Neutrophil (primary cell): ENCODE results near the gene GRAMD4.

ENCODE experiments used
- H3K27ac ChIP-seq: fragments of 200-600 bp; sonication (generic); 2 replicates; pipeline ENCODE4 v1.5.1; 2016; ENCODE audit warnings: mild to moderate bottlenecking, moderate library complexity
- H3K27me3 ChIP-seq: fragments of 200-600 bp; sonication (generic); 2 replicates; pipeline ENCODE4 v1.6.0; 2016; ENCODE audit warnings: mild to moderate bottlenecking
- H3K36me3 ChIP-seq: fragments of 200-600 bp; sonication (generic); 2 replicates; pipeline ENCODE4 v1.5.1; 2017
- H3K4me1 ChIP-seq, 2 experiments: fragments of 200-600 bp in 1 of 2; sonication (generic) in 1 of 2; 1 replicate in 1 of 2; 2 replicates in 1 of 2; pipeline versions ENCODE4 v1.5.1 to v1.6.1; 2013 to 2016; ENCODE audit warnings: low read depth in 1 of 2, low read length in 1 of 2, mild to moderate bottlenecking in 1 of 2, moderate library complexity in 1 of 2; ENCODE audit not compliant: control insufficient read depth in 1 of 2, insufficient read depth in 1 of 2
- H3K4me3 ChIP-seq, 2 experiments: fragments of 200-600 bp in 1 of 2; sonication (generic) in 1 of 2; 1 replicate in 1 of 2; 2 replicates in 1 of 2; pipeline ENCODE4 v1.5.1; 2013 to 2016; ENCODE audit warnings: low read depth in 1 of 2, low read length in 1 of 2, mild to moderate bottlenecking in 1 of 2, moderate library complexity in 1 of 2
- H3K9me3 ChIP-seq: fragments of 200-600 bp; sonication (generic); 2 replicates; pipeline ENCODE4 v1.5.1; 2016
- TF ChIP-seq, protein P1 (sequence below): fragments of 200-600 bp; sonication (generic); IDR thresholded peaks from 2 replicates; pipeline ENCODE4 v1.5.1; 2016; ENCODE audit warnings: antibody characterized with exemption

The GRAMD4 gene

DNA sequence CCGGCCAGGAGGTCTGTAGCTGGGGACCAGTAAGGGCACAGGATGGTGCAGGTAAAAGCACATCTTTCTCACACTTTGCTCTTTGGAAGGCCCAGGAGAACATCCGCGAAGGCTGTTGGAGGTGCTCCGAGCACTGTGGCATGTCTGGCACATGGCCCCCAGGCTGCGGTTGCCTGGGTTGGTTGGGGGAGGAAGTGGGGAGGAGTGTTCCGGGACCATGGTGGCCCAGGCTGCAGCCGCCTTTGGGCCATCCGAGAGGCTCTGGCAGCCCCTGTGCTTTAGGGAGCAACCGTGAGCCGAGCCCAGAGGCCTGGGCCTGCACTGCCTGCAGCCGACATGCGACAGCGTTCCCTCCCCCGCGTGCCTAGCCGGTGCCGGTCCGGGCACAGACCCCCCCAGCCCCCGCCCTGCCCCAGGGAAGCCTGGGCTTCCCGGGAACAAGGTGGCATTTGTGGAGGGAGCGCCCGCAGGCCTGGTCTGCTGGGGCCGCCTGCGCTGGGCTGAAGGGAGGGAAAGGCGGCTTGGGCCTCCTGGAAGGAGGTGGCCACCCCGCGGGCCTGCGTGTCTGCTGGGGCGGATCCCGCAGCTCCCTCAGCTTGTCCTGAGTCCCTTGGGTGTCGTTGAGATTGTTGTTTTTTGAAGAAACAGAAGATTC lies 57.9 kb downstream of the GRAMD4 start:
- H3K36me3 ChIP-seq: peaks cover 63% of the 10 kb centered on the region
- no peak overlapping the region for H3K27ac ChIP-seq
- H3K9me3 ChIP-seq: no peaks in the 10 kb centered on the region
- H3K4me3 ChIP-seq: no peak overlapping the region
- H3K4me1 ChIP-seq: peaks cover 18 to 20% of the 10 kb centered on the region in 2 experiments
- TF ChIP-seq, protein P1, sequence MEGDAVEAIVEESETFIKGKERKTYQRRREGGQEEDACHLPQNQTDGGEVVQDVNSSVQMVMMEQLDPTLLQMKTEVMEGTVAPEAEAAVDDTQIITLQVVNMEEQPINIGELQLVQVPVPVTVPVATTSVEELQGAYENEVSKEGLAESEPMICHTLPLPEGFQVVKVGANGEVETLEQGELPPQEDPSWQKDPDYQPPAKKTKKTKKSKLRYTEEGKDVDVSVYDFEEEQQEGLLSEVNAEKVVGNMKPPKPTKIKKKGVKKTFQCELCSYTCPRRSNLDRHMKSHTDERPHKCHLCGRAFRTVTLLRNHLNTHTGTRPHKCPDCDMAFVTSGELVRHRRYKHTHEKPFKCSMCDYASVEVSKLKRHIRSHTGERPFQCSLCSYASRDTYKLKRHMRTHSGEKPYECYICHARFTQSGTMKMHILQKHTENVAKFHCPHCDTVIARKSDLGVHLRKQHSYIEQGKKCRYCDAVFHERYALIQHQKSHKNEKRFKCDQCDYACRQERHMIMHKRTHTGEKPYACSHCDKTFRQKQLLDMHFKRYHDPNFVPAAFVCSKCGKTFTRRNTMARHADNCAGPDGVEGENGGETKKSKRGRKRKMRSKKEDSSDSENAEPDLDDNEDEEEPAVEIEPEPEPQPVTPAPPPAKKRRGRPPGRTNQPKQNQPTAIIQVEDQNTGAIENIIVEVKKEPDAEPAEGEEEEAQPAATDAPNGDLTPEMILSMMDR: no peak
- no peaks in the 10 kb centered on the region for H3K27me3 ChIP-seq

DNA sequence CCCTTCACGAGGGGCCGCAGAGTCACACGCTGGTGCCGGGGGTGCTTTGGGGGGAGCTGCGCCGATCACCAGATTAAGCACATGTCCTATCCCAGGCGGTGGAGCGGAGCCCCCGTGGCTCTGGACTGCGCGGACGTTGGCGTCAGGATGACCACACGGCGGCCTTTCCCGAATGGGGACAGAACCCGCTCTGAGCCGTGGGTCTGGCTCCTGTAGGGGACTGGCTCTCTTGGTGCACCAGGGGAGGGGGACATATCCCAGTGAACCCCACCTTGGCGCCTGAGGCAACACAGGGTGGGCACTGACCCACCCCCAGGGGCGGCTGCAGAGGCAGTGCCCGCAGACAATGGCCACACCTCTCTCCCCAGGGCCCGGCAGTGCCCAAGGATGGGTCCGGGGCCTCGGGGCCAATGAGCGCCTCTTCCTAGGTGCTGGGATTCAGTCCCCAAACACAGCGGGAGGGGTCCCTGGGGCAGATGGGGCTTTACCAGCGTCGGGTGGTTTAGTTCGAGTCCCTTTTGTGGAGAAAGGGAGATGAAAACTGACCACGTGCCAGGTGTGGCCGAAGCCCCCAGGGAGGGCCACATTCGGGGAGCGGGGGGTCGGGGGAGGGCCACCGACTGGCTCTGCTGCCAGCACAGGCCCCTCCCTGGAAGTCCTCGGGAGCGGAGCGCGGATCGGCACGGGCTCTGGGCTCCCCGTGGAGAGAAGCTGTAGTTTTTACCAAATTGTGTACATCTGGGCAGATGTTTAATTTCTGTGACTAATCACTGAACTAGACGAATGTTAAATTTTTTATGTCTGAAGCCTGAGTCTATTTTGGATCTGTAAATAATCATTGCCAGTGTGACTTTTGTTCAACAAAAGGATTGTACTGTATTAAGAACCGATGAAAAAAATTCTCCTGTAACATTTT lies 58.9 kb downstream of the GRAMD4 start:
- Histone ChIP-seq H3K4me1 (peaks cover 24% of the 10 kb centered on the region in 2 experiments), H3K27me3 (no peaks in the 10 kb centered on the region), H3K4me3 (no peak overlapping the region), H3K36me3 (peaks cover 61% of the 10 kb centered on the region), H3K9me3 (no peaks in the 10 kb centered on the region), H3K27ac (no peak overlapping the region)
- TF ChIP-seq, protein P1: no peak

DNA sequence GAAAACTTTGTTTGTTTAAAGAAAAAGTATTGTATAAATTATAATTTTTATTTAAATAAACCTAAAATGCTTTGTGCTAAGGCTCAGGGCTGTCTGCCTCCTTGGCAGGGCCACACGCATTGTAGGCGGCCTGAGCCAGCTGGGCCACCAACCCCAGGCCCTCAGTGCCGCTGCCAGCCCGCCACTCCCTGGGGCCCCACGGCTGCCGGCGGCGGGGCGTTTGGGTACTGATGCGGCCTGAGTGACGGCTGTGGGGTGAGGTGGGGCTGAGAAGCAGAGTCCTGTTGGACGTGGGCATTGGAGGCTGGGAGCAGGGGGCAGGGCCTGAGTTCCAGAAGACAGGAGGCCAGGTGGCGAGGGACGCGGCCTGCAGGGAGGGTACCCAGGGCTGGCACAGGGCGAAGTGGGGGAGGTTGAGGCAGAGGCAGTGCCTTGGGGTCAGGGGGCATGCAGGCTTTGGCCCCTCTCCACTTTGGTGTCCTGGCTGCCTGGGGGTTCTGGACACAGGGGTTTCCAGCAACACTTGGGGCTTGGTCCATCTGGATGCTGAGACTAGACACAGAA lies 59.6 kb downstream of the GRAMD4 start:
- TF ChIP-seq, protein P1: no peak
- peaks cover 67% of the 10 kb centered on the region for H3K36me3 ChIP-seq
- H3K4me1 ChIP-seq: peaks cover 24% of the 10 kb centered on the region in 2 experiments
- no peaks in the 10 kb centered on the region for H3K27me3 ChIP-seq
- H3K9me3 ChIP-seq: no peaks in the 10 kb centered on the region
- no peak overlapping the region for H3K4me3 ChIP-seq
- no peak overlapping the region for H3K27ac ChIP-seq

DNA sequence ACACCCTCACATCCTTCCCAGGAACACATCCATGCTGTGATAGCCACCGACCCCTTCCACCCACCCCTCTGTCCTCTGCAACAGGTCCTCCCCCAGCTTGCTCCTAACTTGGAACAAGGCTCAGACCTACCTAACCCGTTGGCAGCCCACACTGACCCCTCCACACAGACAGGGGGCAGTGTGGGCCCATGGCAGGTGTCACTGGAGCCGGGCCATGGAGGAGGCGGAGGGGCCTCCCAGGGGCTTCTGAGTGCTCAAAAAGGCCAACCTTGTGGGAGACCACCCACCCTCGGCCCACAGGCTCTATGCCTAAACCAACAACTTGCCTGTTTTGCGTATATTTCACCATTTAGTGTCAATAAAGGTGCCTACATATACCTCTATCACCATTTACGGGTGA lies 60.8 kb downstream of the GRAMD4 start:
- H3K4me1 ChIP-seq: peaks cover 32 to 33% of the 10 kb centered on the region in 2 experiments
- no peaks in the 10 kb centered on the region for H3K9me3 ChIP-seq
- peaks cover 64% of the 10 kb centered on the region for H3K36me3 ChIP-seq
- TF ChIP-seq, protein P1: no peak
- H3K27me3 ChIP-seq: no peaks in the 10 kb centered on the region
- no peak overlapping the region for H3K27ac ChIP-seq
- H3K4me3 ChIP-seq: no peak overlapping the region

DNA sequence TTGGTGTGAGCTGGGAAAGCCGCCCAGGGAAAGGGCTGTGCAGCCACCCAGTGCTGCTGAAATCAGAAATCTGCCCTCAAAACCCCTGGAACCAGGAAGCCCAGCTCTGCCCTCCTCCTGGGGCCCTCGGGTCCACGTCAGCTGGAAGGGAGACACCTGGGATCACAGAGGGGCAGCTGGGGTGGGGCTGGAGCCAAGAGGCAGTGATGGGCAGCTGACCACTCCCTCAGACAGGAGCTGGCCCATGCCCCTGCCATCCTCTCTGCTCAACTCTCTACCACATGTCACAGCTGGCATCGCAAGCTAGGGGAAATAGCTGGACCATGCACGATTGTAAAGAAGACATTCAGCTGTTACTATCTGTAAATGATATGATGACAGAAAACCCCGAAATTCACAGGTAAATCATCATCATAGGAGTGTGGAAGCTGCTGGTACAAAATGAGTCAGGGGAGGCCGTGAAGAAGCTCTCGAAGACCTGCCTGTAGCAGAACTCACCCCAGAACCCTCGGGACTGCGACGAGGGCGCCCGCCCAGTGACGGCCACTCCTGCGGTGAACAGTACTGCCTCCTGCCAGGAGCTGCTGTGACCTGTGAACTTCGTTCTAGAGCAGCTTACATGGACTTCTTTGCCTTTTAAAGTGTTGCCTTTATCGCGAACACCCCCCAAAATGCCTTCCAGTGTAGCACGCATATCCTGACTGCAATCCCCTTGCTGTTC lies 62.0 kb downstream of the GRAMD4 start:
- TF ChIP-seq, protein P1: no peak
- no peak overlapping the region for H3K4me3 ChIP-seq
- H3K27ac ChIP-seq: no peak overlapping the region
- no peaks in the 10 kb centered on the region for H3K9me3 ChIP-seq
- H3K36me3 ChIP-seq: peaks cover 65% of the 10 kb centered on the region
- peaks cover 43 to 44% of the 10 kb centered on the region in 2 experiments for H3K4me1 ChIP-seq
- H3K27me3 ChIP-seq: no peaks in the 10 kb centered on the region
